ENCODE data around the gene SORBS1. TPM values are rescaled to one million over a fixed set of nuclear protein-coding genes. Genes with fewer than 3 reads are reported as not detected.

The SORBS1 gene
- total RNA-seq, 2 donors from 2014 or later, result 56.8 to 79.1 TPM

DNA sequence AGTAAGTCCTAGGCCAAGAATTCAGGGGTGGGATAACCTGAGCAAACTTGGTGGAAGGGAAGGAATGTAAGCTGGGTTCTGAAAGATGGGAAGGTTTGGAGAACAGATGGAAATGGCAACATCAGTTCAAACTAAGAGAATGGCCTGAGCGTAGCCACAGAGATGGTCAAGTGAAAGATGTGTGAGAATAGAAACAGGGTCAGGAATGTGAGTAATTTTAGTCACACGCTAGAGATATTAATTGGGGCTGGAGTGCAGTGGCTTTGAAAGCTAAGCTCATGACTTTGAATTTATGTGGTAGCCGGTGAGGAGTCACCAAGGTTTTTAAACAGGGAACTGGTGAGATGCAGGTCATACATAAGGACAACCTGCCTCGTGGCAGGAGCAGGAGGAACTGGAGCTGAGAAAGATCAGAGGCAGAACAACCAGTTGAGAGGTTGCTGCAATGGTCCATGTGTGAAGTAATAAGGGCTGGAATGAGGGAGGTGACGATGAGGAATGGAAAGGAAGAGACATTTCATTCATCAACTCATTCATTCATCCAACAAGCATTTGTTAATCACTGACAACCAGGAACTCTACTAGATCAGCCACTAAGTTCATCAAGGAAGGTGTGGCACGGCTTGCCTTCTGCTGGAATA lies 12.9 kb upstream of the SORBS1 start:
- no peak for DNase-seq
- no peaks in the 10 kb centered on the region for H3K27me3 ChIP-seq
- no peaks in the 10 kb centered on the region for H3K36me3 ChIP-seq (replicated peaks in 1 of 2; ENCODE audit: insufficient read depth in 1 of 2, low read depth in 2 of 2)
- intact Hi-C loops (cut with DNase I), result no loop called here
- H3K4me3 ChIP-seq, result no peak overlapping the region
- ATAC-seq, result no peak
- no peaks in the 10 kb centered on the region for H3K9me3 ChIP-seq
- no peak overlapping the region for H3K27ac ChIP-seq
- no peaks in the 10 kb centered on the region for H3K4me1 ChIP-seq
- WGBS, 2 donors, result 80 to 85% methylated on average over 6 of the region's 6 CpGs
- no peak for TF ChIP-seq POLR2A (IDR thresholded peaks at IDR 0.05)

DNA sequence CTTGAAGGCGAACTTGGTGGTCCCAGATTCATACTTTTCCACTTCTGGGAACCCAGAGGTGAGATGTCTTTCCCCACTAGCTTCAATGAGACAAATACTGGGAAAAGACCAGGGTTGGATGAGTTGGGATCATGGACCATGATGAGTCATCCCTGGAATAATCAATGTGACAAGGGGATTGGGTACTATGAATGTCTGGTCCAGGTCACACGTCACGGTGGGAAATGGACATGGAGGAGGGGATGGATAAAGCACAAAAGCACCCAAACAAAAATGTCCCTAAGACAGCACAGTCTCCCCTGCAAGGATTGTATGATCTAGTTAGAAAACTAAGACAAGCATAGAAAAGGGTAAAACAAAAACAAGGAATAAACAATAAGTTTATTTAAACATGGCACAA lies 12.4 kb upstream of the SORBS1 start:
- Histone ChIP-seq H3K27ac (no peak overlapping the region), H3K36me3 (replicated peaks in 1 of 2; ENCODE audit: insufficient read depth in 1 of 2, low read depth in 2 of 2) (no peaks in the 10 kb centered on the region), H3K9me3 (no peaks in the 10 kb centered on the region), H3K27me3 (no peaks in the 10 kb centered on the region), H3K4me1 (no peaks in the 10 kb centered on the region), H3K4me3 (no peak overlapping the region)
- no peak for TF ChIP-seq POLR2A (IDR thresholded peaks at IDR 0.05)
- TF ChIP-seq, protein P1, sequence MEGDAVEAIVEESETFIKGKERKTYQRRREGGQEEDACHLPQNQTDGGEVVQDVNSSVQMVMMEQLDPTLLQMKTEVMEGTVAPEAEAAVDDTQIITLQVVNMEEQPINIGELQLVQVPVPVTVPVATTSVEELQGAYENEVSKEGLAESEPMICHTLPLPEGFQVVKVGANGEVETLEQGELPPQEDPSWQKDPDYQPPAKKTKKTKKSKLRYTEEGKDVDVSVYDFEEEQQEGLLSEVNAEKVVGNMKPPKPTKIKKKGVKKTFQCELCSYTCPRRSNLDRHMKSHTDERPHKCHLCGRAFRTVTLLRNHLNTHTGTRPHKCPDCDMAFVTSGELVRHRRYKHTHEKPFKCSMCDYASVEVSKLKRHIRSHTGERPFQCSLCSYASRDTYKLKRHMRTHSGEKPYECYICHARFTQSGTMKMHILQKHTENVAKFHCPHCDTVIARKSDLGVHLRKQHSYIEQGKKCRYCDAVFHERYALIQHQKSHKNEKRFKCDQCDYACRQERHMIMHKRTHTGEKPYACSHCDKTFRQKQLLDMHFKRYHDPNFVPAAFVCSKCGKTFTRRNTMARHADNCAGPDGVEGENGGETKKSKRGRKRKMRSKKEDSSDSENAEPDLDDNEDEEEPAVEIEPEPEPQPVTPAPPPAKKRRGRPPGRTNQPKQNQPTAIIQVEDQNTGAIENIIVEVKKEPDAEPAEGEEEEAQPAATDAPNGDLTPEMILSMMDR (IDR thresholded peaks at IDR 0.05), result no peak
- DNase-seq (no peak), ATAC-seq (no peak)
- WGBS, 2 donors, result 67 to 88% methylated on average over 3 of the region's 3 CpGs
- intact Hi-C loops (cut with DNase I), result no loop called here

DNA sequence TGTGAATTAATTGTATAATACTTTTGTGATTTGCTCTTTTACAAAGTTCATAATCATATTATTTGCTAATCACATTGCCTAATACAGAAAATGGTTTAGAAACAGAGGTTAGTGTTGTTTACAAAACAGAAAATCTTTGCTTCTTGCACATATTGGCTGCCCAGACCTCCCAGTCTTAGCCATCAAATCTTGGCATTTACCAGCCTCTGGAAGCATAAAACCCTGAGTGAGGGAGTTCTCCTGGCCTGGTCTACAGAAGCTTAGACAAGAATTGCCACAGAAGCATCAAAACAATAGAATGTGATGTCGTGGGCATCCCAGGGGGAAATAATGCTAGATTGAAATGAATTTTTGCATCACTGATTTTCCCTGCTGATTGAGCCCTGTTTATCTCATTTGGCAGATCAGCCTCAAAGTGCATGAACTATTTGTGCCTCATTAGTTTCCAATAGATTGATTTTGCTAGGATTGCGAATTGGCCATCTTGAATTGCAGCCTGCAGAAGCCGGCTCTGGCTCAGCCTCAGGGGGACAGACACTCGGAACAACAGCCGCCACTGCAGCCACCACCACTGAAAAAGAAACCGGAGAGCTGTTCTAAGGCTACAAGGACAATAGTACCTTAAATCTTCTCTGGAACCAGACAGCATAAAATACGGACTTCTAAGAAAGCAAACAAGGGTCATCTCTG lies 11.1 kb upstream of the SORBS1 start:
- Histone ChIP-seq H3K36me3 (replicated peaks in 1 of 2; ENCODE audit: insufficient read depth in 1 of 2, low read depth in 2 of 2) (no peaks in the 10 kb centered on the region), H3K4me3 (no peak overlapping the region), H3K4me1 (no peaks in the 10 kb centered on the region), H3K27me3 (no peaks in the 10 kb centered on the region), H3K27ac (no peak overlapping the region), H3K9me3 (no peaks in the 10 kb centered on the region)
- 73 to 74% methylated on average over 7 of the region's 7 CpGs for whole genome bisulfite sequencing, 2 donors
- intact Hi-C loops (cut with DNase I), result no loop called here
- TF ChIP-seq, protein P1 (IDR thresholded peaks at IDR 0.05), result no peak
- TF ChIP-seq POLR2A (IDR thresholded peaks at IDR 0.05), result no peak
- ATAC-seq (no peak), DNase-seq (no peak)

DNA sequence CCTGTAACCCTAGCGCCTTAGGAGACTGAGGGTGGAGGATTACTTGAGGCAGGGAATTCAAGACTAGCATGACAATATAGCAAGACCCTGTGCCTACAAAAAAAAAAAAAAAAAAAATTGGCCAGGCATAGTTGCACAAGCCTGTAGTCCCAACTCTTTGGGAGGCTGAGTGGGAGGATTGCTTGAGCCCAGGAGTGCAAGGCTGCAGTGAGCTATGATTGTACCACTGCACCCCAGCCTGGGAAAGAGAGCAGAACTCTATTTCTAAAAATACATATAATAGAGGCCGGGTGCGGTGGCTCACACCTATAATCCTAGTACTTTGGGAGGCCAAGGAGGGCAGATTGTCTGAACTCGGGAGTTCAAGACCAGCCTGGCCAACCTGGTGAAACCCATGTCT lies 10.2 kb upstream of the SORBS1 start:
- 88 to 90% methylated on average over 4 of the region's 4 CpGs for WGBS, 2 donors
- Histone ChIP-seq H3K4me3 (no peak overlapping the region), H3K4me1 (no peaks in the 10 kb centered on the region), H3K27ac (no peak overlapping the region), H3K9me3 (no peaks in the 10 kb centered on the region), H3K27me3 (no peaks in the 10 kb centered on the region), H3K36me3 (replicated peaks in 1 of 2; ENCODE audit: insufficient read depth in 1 of 2, low read depth in 2 of 2) (no peaks in the 10 kb centered on the region)
- DNase-seq (no peak), ATAC-seq (no peak)
- TF ChIP-seq POLR2A (IDR thresholded peaks at IDR 0.05), result no peak
- TF ChIP-seq, protein P1 (IDR thresholded peaks at IDR 0.05), result no peak
- intact Hi-C loops (cut with DNase I), result no loop called here

DNA sequence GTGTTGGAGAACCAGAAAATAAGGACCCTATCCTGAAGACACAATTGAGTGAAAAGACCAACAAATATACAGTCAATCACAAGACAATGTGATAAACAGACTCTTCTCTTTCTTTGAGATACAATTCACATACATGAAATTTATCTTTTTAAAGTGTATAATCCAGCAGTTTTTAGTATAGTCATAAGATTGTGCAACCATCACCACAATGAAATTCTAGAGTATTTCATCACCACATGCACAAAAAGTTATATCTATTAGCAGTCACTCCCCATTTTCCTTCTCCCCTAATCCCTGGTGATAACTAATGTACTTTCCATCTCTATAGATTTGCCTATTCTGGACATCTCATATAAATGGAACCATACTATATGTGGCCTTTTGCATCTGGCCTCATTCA lies 8.2 kb upstream of the SORBS1 start:
- no peak overlapping the region for H3K27ac ChIP-seq
- DNase-seq, result no peak

More for the DNA sequence above, 8.2 kb upstream of the SORBS1 start:
- H3K4me3 ChIP-seq, result no peak overlapping the region
- H3K36me3 ChIP-seq (replicated peaks in 1 of 2; ENCODE audit: insufficient read depth in 1 of 2, low read depth in 2 of 2), result no peaks in the 10 kb centered on the region
- no peaks in the 10 kb centered on the region for H3K4me1 ChIP-seq
- H3K27me3 ChIP-seq, result no peaks in the 10 kb centered on the region
- intact Hi-C loops (cut with DNase I), result no loop called here
- no peaks in the 10 kb centered on the region for H3K9me3 ChIP-seq
- TF ChIP-seq, protein P1 (IDR thresholded peaks at IDR 0.05), result no peak
- no peak for TF ChIP-seq POLR2A (IDR thresholded peaks at IDR 0.05)
- no peak for ATAC-seq

All from body of pancreas (tissue), 4 donors.